ENCODE measurements around the gene C10orf95. TPM values are rescaled to one million over a fixed set of nuclear protein-coding genes. Genes with fewer than 3 reads are reported as not detected.

Gene C10orf95
- total and polyA plus RNA-seq, 2 of the 13 experiments (the other 11 are each of a cell fraction or from before 2014, with no cell fraction given), result 0.05 to 0.07 TPM

- TF ChIP-seq DZIP1 (CRISPR knock-in tag; IDR thresholded peaks at IDR 0.05) (no peak), ZNF580 (CRISPR knock-in tag; IDR thresholded peaks at IDR 0.05; ENCODE audit: borderline replicate concordance, low read depth) (peak; percentile 77; the same call in 1 of the 2 replicates), ONECUT2 (CRISPR knock-in tag; IDR thresholded peaks at IDR 0.05) (0 out of 2 replicates have a peak, but pooled peaks have one; percentile 21), ZNF556 (CRISPR knock-in tag; IDR thresholded peaks at IDR 0.05; ENCODE audit: borderline replicate concordance) (no peak), SCMH1 (CRISPR knock-in tag; IDR thresholded peaks at IDR 0.05; ENCODE audit: borderline replicate concordance) (no peak), ZSCAN12 (CRISPR knock-in tag; IDR thresholded peaks at IDR 0.05) (peak; percentile 89; the same call in 1 of the 2 replicates), ZNF235 (CRISPR knock-in tag; IDR thresholded peaks at IDR 0.05; ENCODE audit: borderline replicate concordance) (no peak; the same call in 1 of the 2 replicates), NRL (CRISPR knock-in tag; IDR thresholded peaks at IDR 0.05; ENCODE audit: borderline replicate concordance) (no peak), ZBTB8A (CRISPR knock-in tag; IDR thresholded peaks at IDR 0.05; ENCODE audit: borderline replicate concordance, low read depth) (no peak), ZNF234 (CRISPR knock-in tag; conservative IDR thresholded peaks at IDR 0.05) (no peak), FOXA1 (IDR thresholded peaks at IDR 0.05) (no peak), FOXA1 (CRISPR knock-in tag; IDR thresholded peaks at IDR 0.05) (no peak), ZNF142 (CRISPR knock-in tag; IDR thresholded peaks at IDR 0.05) (0 out of 2 replicates have a peak, but pooled peaks have one; percentile 60), ATF1 (CRISPR knock-in tag; IDR thresholded peaks at IDR 0.05) (no peak), GFI1 (CRISPR knock-in tag; IDR thresholded peaks at IDR 0.05; ENCODE audit: borderline replicate concordance) (0 out of 2 replicates have a peak, but pooled peaks have one; percentile 42), ZBTB49 (CRISPR knock-in tag; IDR thresholded peaks at IDR 0.05; ENCODE audit: borderline replicate concordance) (0 out of 2 replicates have a peak, but pooled peaks have one; percentile 10)
Measured at GRCh38 chr10:102419269-102420180, 31.8 kb downstream of the C10orf95 start (continued).
